H1 (cell line): ENCODE results near the gene FOXI2. TPM values are rescaled to one million over a fixed set of nuclear protein-coding genes. Genes with fewer than 3 reads are reported as not detected.

Source experiments
- CTCF ChIA-PET: fragments of 300-600 bp; sonication (Branson Sonifier 250); formaldehyde crosslinking; loops from one replicate; lab custom pipeline; 2021; ENCODE audit not compliant: partially characterized antibody; lab: Charles Lee
- POLR2A ChIA-PET: fragments of 300-600 bp; sonication (Branson Sonifier 250); formaldehyde crosslinking; loops from one replicate; lab custom pipeline; 2021; ENCODE audit warnings: inconsistent platforms; ENCODE audit not compliant: partially characterized antibody; lab: Charles Lee
- DNase-seq, 2 experiments: peaks; one replicate each; pipeline versions ENCODE4 v3.0.0 to v3.0.0-alpha.2; 2010 to 2022; ENCODE audit warnings: low spot score in 2 of 2, low read depth in 1 of 2, mixed read lengths in 1 of 2
- FAIRE-seq: peaks from 2 replicates; lab custom pipeline; 2011; peaks lifted over from hg19 to GRCh38; lab: Jason Lieb, UNC
- H2AFZ ChIP-seq: 2 replicates; pipeline ENCODE4 v1.8.1; 2012; ENCODE audit warnings: low read length, inconsistent platforms
- H2AK5ac ChIP-seq: 2 replicates; pipeline ENCODE4 v1.6.1; 2013; ENCODE audit warnings: low read depth, low read length
- H2BK120ac ChIP-seq: replicated peaks from 2 replicates; pipeline ENCODE3; 2013; ENCODE audit warnings: low read depth, low read length, inconsistent platforms
- H2BK12ac ChIP-seq: 2 replicates; pipeline ENCODE4 v1.6.1; 2013; ENCODE audit warnings: low read depth, low read length
- H2BK15ac ChIP-seq: 2 replicates; pipeline ENCODE4 v1.6.1; 2013; ENCODE audit warnings: low read length
- H2BK20ac ChIP-seq: 2 replicates; pipeline ENCODE4 v1.6.1; 2013; ENCODE audit warnings: low read length
- H2BK5ac ChIP-seq: 2 replicates; pipeline ENCODE4 v1.6.1; 2013; ENCODE audit warnings: low read depth, low read length
- H3K14ac ChIP-seq: 2 replicates; pipeline ENCODE4 v1.6.1; 2013; ENCODE audit warnings: inconsistent platforms; ENCODE audit not compliant: insufficient read length
- H3K18ac ChIP-seq: 2 replicates; pipeline ENCODE4 v1.6.1; 2013; ENCODE audit warnings: low read length; ENCODE audit errors: extremely low read depth
- H3K23ac ChIP-seq: 2 replicates; pipeline ENCODE4 v1.6.1; 2013; ENCODE audit warnings: inconsistent platforms; ENCODE audit not compliant: insufficient read length
- H3K23me2 ChIP-seq: 2 replicates; pipeline ENCODE4 v1.6.1; 2013; ENCODE audit warnings: low read depth, low read length
- H3K27ac ChIP-seq: 2 replicates; pipeline ENCODE4 v1.6.1; 2011; ENCODE audit warnings: low read depth, low read length, inconsistent platforms
- H3K27me3 ChIP-seq, 4 experiments: replicated peaks in 1 of 4; 1 replicate in 1 of 4; 2 replicates in 3 of 4; pipeline versions ENCODE4 v1.6.1 to v1.8.1; 2011 to 2013; ENCODE audit warnings: low read length in 3 of 4, mild to moderate bottlenecking in 3 of 4, inconsistent platforms in 2 of 4, mixed read lengths in 2 of 4, moderate library complexity in 1 of 4; ENCODE audit not compliant: control insufficient read depth in 3 of 4, insufficient read depth in 3 of 4; ENCODE audit errors: extremely low read depth in 1 of 4
- H3K36me3 ChIP-seq, 4 experiments: 2 replicates each; pipeline versions ENCODE4 v1.6.1 to v1.8.1; 2011 to 2013; ENCODE audit warnings: mild to moderate bottlenecking in 4 of 4, low read length in 3 of 4, moderate library complexity in 2 of 4, control low read depth in 1 of 4, inconsistent platforms in 1 of 4; ENCODE audit not compliant: insufficient read depth in 4 of 4, control insufficient read depth in 2 of 4
- H3K4ac ChIP-seq: replicated peaks from 2 replicates; pipeline ENCODE3; 2013; ENCODE audit warnings: low read length, low read depth, mixed read lengths, inconsistent platforms; ENCODE audit not compliant: insufficient read length
- H3K4me1 ChIP-seq, 4 experiments: replicated peaks in 1 of 4; 1 replicate in 1 of 4; 2 replicates in 3 of 4; pipeline versions ENCODE4 v1.6.1 to v1.8.1; 2011 to 2013; ENCODE audit warnings: low read length in 3 of 4, inconsistent platforms in 2 of 4, mixed read lengths in 1 of 4; ENCODE audit not compliant: insufficient read depth in 4 of 4, control insufficient read depth in 3 of 4
- H3K4me2 ChIP-seq, 2 experiments: 2 replicates each; pipeline versions ENCODE4 v1.6.1 to v1.8.1; 2011 to 2013; ENCODE audit warnings: low read depth in 2 of 2, low read length in 2 of 2, control low read depth in 1 of 2, inconsistent platforms in 1 of 2, mild to moderate bottlenecking in 1 of 2; ENCODE audit not compliant: insufficient read depth in 1 of 2
- H3K4me3 ChIP-seq, 4 experiments: fragments of 200-600, 300-600 bp in 1 of 4; sonication (generic), shearing (Covaris generic), sonication (Bioruptor Twin) in 1 of 4; 2 replicates each; pipeline versions ENCODE4 v1.5.1 to v1.8.1; 2011 to 2016; ENCODE audit warnings: low read length in 4 of 4, low read depth in 3 of 4, control low read depth in 2 of 4, inconsistent platforms in 2 of 4, mild to moderate bottlenecking in 2 of 4, mixed read lengths in 1 of 4, moderate library complexity in 1 of 4; ENCODE audit not compliant: insufficient read depth in 2 of 4; ENCODE audit errors: extremely low read depth in 1 of 4
- H3K56ac ChIP-seq: replicated peaks from 2 replicates; pipeline ENCODE3; 2013; ENCODE audit warnings: low read depth, mild to moderate bottlenecking, mixed read lengths, low read length, inconsistent platforms; ENCODE audit not compliant: insufficient read length
- H3K79me1 ChIP-seq: 2 replicates; pipeline ENCODE4 v1.6.1; 2013; ENCODE audit warnings: low read depth, low read length, control low read depth
- H3K79me2 ChIP-seq, 2 experiments: 2 replicates each; pipeline versions ENCODE4 v1.6.1 to v1.8.1; 2012 to 2013; ENCODE audit warnings: low read length in 2 of 2, mild to moderate bottlenecking in 2 of 2, inconsistent platforms in 1 of 2; ENCODE audit not compliant: insufficient read depth in 2 of 2, control insufficient read depth in 1 of 2
- H3K9ac ChIP-seq, 4 experiments: replicated peaks in 1 of 4; 1 replicate in 1 of 4; 2 replicates in 3 of 4; pipeline versions ENCODE4 v1.6.1 to v1.8.1; 2011 to 2013; ENCODE audit warnings: low read depth in 3 of 4, low read length in 3 of 4, control low read depth in 2 of 4, mild to moderate bottlenecking in 2 of 4, moderate library complexity in 2 of 4, inconsistent platforms in 1 of 4; ENCODE audit errors: extremely low read depth in 1 of 4
- H3K9me3 ChIP-seq, 2 experiments: 2 replicates each; pipeline versions ENCODE4 v1.6.1 to v1.8.1; 2012 to 2013; ENCODE audit warnings: mild to moderate bottlenecking in 2 of 2, moderate library complexity in 2 of 2, control low read depth in 1 of 2, inconsistent platforms in 1 of 2, low read depth in 1 of 2, low read length in 1 of 2, mixed read lengths in 1 of 2; ENCODE audit not compliant: insufficient read depth in 2 of 2
- H4K20me1 ChIP-seq, 2 experiments: replicated peaks in 1 of 2; 2 replicates each; pipeline versions ENCODE3 to v1.8.1; 2011 to 2013; ENCODE audit warnings: inconsistent platforms in 2 of 2, low read length in 2 of 2, mild to moderate bottlenecking in 1 of 2; ENCODE audit not compliant: insufficient read depth in 2 of 2, control insufficient read depth in 1 of 2
- H4K5ac ChIP-seq: 2 replicates; pipeline ENCODE4 v1.6.1; 2013; ENCODE audit warnings: low read length, low read depth, mixed read lengths, inconsistent platforms; ENCODE audit not compliant: insufficient read length
- H4K8ac ChIP-seq: 2 replicates; pipeline ENCODE4 v1.8.0; 2013; ENCODE audit warnings: mild to moderate bottlenecking, moderate library complexity, low read length, inconsistent platforms; ENCODE audit not compliant: insufficient read depth; ENCODE audit errors: extremely low read depth
- H4K91ac ChIP-seq: replicated peaks from 2 replicates; pipeline ENCODE3; 2013; ENCODE audit warnings: low read length, mixed read lengths, inconsistent platforms; ENCODE audit not compliant: insufficient read length
- EZH2 ChIP-seq: fragments of 200-600 bp; sonication (generic); IDR thresholded peaks from 2 replicates; pipeline ENCODE4 v1.7.1; 2012; ENCODE audit warnings: low read depth, mild to moderate bottlenecking, moderate library complexity, low read length, inconsistent platforms; ENCODE audit not compliant: severe bottlenecking
- POU5F1 ChIP-seq: IDR thresholded peaks from 2 replicates; pipeline ENCODE4 v1.6.1; 2011; ENCODE audit warnings: low read depth, mild to moderate bottlenecking, low read length, moderate library complexity
- SIRT6 ChIP-seq: IDR thresholded peaks from one replicate; pipeline ENCODE4 v1.7.1; 2012; ENCODE audit warnings: low read length, inconsistent platforms
- WGBS, 2 experiments: shearing (Covaris generic) in 1 of 2; methylation state at CpG; one replicate each; pipeline versions ENCODE4 v1.1.6 to v1.1.7; 2013 to 2015; ENCODE audit warnings: low lambda C conversion rate in 2 of 2, mixed read lengths in 2 of 2, inconsistent platforms in 1 of 2, low coverage in 1 of 2, missing lambda C conversion rate in 1 of 2; ENCODE audit not compliant: insufficient replicate concordance in 2 of 2, insufficient coverage in 1 of 2, insufficient read length in 1 of 2; ENCODE audit errors: extremely low coverage in 1 of 2, missing lambda C conversion rate in 1 of 2; 5-methylcytosine and 5-hydroxymethylcytosine counted together
- polyA plus RNA-seq, 7 experiments: library from polyadenylated mRNA; depleted of rRNA in 3 of 7; stranded (reverse) in 5 of 7; unstranded in 2 of 7; fragments of >200 nt in 5 of 7; fragments of 200-250 nt in 2 of 7; gene quantifications; 1 replicate in 5 of 7; 2 replicates in 1 of 7; 4 replicates in 1 of 7; pipeline versions ENCODE4 v1.2.1 to v1.2.3, GENCODE V29; 2011 to 2013; ENCODE audit warnings: missing spikeins in 2 of 7, mixed read lengths in 2 of 7
- total RNA-seq: library from RNA; stranded (reverse); fragmentation: NEBNext Ultra II Directional; extraction: Animal tissue kit (Norgen Biotek cat#: 25700); gene quantifications from 2 replicates; pipeline ENCODE4 v1.2.1, GENCODE V29; 2021
- TF ChIP-seq, protein P1 (sequence below): IDR thresholded peaks from 2 replicates; pipeline ENCODE4 v1.6.1; 2012; ENCODE audit warnings: inconsistent platforms
- TF ChIP-seq, protein P2 (sequence below): IDR thresholded peaks from 2 replicates; pipeline ENCODE4 v1.6.1; 2011; ENCODE audit warnings: low read length, improper control_type of control experiment

FOXI2 gene
- total and polyA plus RNA-seq, 2 of the 8 experiments (the other 6 are each of a cell fraction or from before 2014, with no cell fraction given), result 1.0 TPM

DNA sequence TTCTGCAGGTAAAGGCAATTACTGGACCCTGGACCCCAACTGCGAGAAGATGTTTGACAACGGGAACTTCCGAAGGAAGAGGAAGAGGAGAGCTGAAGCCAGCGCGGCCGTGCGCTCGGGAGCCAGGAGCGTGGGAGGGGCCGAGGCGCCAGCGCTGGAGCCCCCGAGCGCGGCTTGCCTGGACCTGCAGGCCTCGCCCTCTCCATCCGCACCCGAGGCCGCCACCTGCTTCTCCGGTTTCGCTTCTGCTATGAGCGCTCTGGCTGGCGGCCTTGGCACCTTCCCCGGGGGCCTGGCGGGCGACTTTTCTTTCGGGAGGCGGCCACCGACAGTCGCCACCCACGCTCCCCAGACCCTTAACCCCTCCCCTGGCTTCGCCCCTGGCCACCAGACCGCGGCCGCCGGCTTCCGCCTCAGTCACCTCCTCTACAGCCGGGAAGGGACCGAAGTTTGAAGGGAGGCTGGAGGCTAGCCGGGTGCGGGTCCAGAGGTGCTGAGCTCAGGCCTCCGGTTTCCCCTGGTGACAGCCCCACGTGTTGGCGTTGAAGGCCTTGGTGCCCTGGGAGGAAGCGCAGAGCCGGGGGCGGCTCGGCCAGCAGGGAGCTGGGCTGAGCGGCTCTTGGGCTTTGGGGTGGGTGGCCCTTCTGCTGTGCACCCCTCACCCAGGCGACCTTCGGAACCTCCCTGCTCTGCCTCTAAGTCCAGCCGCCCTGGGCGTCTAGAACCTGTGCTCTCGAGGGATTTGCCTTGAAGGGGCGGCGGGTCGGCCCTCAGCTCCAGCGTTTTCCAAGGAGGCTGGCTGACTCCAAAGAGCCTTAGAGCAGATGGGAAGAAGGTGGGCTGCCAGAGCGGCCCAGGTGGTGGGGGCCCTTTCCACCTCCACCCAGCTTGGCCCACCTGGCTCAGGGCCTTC is 1.8 kb downstream of the FOXI2 start:
- no peak overlapping the region for H3K4ac ChIP-seq
- no peaks in the 10 kb centered on the region for H3K79me1 ChIP-seq
- H4K5ac ChIP-seq, result no peak overlapping the region
- H3K36me3 ChIP-seq, result 0 out of 8 replicates have a peak, but pooled peaks cover 0 to 3% (median 0%) of the 10 kb centered on the region in 4 experiments
- FAIRE-seq (no peak), DNase-seq (peak in 1 of 2 experiments; percentile 58)
- no peak overlapping the region for H3K14ac ChIP-seq
- no peak overlapping the region for H4K8ac ChIP-seq
- H3K23me2 ChIP-seq, result peaks cover 26% of the 10 kb centered on the region; the same call in 1 of the 2 replicates
- peak overlapping the region; percentile 82 to 90 for H3K4me2 ChIP-seq
- no peak overlapping the region for H3K9ac ChIP-seq
- no peak overlapping the region for H2AK5ac ChIP-seq
- H2BK120ac ChIP-seq, result no peak overlapping the region
- H3K56ac ChIP-seq, result no peak overlapping the region
- no peak overlapping the region for H2BK20ac ChIP-seq
- 37% methylated on average over 39 of the region's 59 CpGs; no CpG with 5 or more reads in 1 of the 2 experiments for WGBS, 2 experiments
- CTCF ChIA-PET, result interaction anchor here (1.0 to 2.2 kb wide), 4 partner anchors 17 to 74 kb away, joined by 3 to 7 read pairs (median 6); no protein-coding TSS in a partner anchor
- H3K4me3 ChIP-seq, result peak overlapping the region; percentile 21 to 60 (median 54); a peak in 5 of 8 replicates
- H3K27me3 ChIP-seq, result peaks cover 25 to 64% (median 60%) of the 10 kb centered on the region in 4 experiments
- H3K79me2 ChIP-seq, result no peaks in the 10 kb centered on the region
- no peak overlapping the region for H3K23ac ChIP-seq
- H3K18ac ChIP-seq, result no peak overlapping the region
- H2BK5ac ChIP-seq, result no peak overlapping the region
- TF ChIP-seq, protein P1, sequence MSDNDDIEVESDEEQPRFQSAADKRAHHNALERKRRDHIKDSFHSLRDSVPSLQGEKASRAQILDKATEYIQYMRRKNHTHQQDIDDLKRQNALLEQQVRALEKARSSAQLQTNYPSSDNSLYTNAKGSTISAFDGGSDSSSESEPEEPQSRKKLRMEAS, result 0 out of 2 replicates have a peak, but pooled peaks have one; percentile 34
- TF ChIP-seq SIRT6 (no peak), EZH2 (peak; percentile 46), POU5F1 (no peak)
- TF ChIP-seq, protein P2, sequence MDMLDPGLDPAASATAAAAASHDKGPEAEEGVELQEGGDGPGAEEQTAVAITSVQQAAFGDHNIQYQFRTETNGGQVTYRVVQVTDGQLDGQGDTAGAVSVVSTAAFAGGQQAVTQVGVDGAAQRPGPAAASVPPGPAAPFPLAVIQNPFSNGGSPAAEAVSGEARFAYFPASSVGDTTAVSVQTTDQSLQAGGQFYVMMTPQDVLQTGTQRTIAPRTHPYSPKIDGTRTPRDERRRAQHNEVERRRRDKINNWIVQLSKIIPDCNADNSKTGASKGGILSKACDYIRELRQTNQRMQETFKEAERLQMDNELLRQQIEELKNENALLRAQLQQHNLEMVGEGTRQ, result no peak
- POLR2A ChIA-PET, result interaction anchor here (1.1 kb wide), 1 partner anchor 7 kb away, joined by 4 read pairs; no protein-coding TSS in a partner anchor
- H2BK12ac ChIP-seq, result peak overlapping the region; percentile 87; the same call in 1 of the 2 replicates
- peaks cover 0 to 5% of the 10 kb centered on the region in 2 experiments for H4K20me1 ChIP-seq
- no peaks in the 10 kb centered on the region for H3K9me3 ChIP-seq
- no peak overlapping the region for H2BK15ac ChIP-seq
- H4K91ac ChIP-seq, result no peak overlapping the region
- no peak overlapping the region for H2AFZ ChIP-seq
- no peak overlapping the region for H3K27ac ChIP-seq
- H3K4me1 ChIP-seq, result peaks cover 0 to 26% (median 13%) of the 10 kb centered on the region in 4 experiments; a peak in 6 of 7 replicates
